ENCODE results near the gene PLD1.

GRCh38 chr3:171712171-171712938, 97.9 kb downstream of the PLD1 start:
- TF ChIP-seq GATA2 (IDR thresholded peaks at IDR 0.05; ENCODE audit: low read depth, low read length), result peak; percentile 9; the same call in 1 of the 2 replicates
- TF ChIP-seq GATA3 (IDR thresholded peaks at IDR 0.05; ENCODE audit: low read depth, low read length), result no peak
